H1 (cell line): ENCODE results near the gene RTN3. TPM values are rescaled to one million over a fixed set of nuclear protein-coding genes. Genes with fewer than 3 reads are reported as not detected.
A peak's percentile ranks its signal among the peaks of the same experiment; 100 is the strongest.

Source experiments
- CHD7 ChIP-seq: fragments of 300-600 bp; sonication (generic); IDR thresholded peaks from 2 replicates; pipeline ENCODE4 v1.7.1; 2012; ENCODE audit warnings: low read length, moderate library complexity, mild to moderate bottlenecking, inconsistent platforms; ENCODE audit not compliant: insufficient replicate concordance
- GABPA ChIP-seq: IDR thresholded peaks from 2 replicates; pipeline ENCODE4 v1.6.1; 2011; ENCODE audit warnings: mild to moderate bottlenecking, low read length, moderate library complexity, borderline replicate concordance; ENCODE audit not compliant: insufficient read depth
- MAFK ChIP-seq: IDR thresholded peaks from 2 replicates; pipeline ENCODE4 v1.6.1; 2012; ENCODE audit warnings: low read depth, mild to moderate bottlenecking, improper control_type of control experiment, low read length
- SIX5 ChIP-seq: IDR thresholded peaks from 2 replicates; pipeline ENCODE4 v1.6.1; 2011; ENCODE audit warnings: mild to moderate bottlenecking, low read depth, low read length
- SP1 ChIP-seq: IDR thresholded peaks from 2 replicates; pipeline ENCODE4 v1.6.1; 2011; ENCODE audit warnings: low read depth, low read length
- SP4 ChIP-seq: IDR thresholded peaks from 2 replicates; pipeline ENCODE4 v1.6.1; 2012; ENCODE audit warnings: low read length, inconsistent platforms
- YY1 ChIP-seq: IDR thresholded peaks from 2 replicates; pipeline ENCODE4 v1.6.1; 2011; ENCODE audit warnings: low read depth, mild to moderate bottlenecking, low read length
- polyA plus RNA-seq, 7 experiments: library from polyadenylated mRNA; depleted of rRNA in 3 of 7; stranded (reverse) in 5 of 7; unstranded in 2 of 7; fragments of >200 nt in 5 of 7; fragments of 200-250 nt in 2 of 7; gene quantifications; 1 replicate in 5 of 7; 2 replicates in 1 of 7; 4 replicates in 1 of 7; pipeline versions ENCODE4 v1.2.1 to v1.2.3, GENCODE V29; 2011 to 2013; ENCODE audit warnings: missing spikeins in 2 of 7, mixed read lengths in 2 of 7
- total RNA-seq: library from RNA; stranded (reverse); fragmentation: NEBNext Ultra II Directional; extraction: Animal tissue kit (Norgen Biotek cat#: 25700); gene quantifications from 2 replicates; pipeline ENCODE4 v1.2.1, GENCODE V29; 2021

Gene RTN3
- total and polyA plus RNA-seq, 2 of the 8 experiments (the other 6 are each of a cell fraction or from before 2014, with no cell fraction given): 160 to 203 TPM

- TF ChIP-seq GABPA (no peak), SP4 (no peak), SP1 (0 out of 2 replicates have a peak, but pooled peaks have one; percentile 42), YY1 (no peak), CHD7 (peak; percentile 18), SIX5 (no peak), MAFK (no peak)
These were observed 80.8 kb downstream of the RTN3 start (continued) for GRCh38 chr11:63761931-63762653.
